Measurements from ENCODE around the gene SPOCK2.

Gene SPOCK2

GRCh38 chr10:72075376-72076115 is 12.8 kb downstream of the SPOCK2 start:
- no peak for FAIRE-seq
- DNase-seq (ENCODE audit: extremely low spot score, insufficient read length, low read depth) = no peak

GRCh38 chr10:72074574-72075375 is 13.6 kb downstream of the SPOCK2 start:
- FAIRE-seq (no peak), DNase-seq (ENCODE audit: extremely low spot score, insufficient read length, low read depth) (no peak)

GRCh38 chr10:72073708-72074573 is 14.4 kb downstream of the SPOCK2 start:
- FAIRE-seq (no peak), DNase-seq (ENCODE audit: extremely low spot score, insufficient read length, low read depth) (no peak)

GRCh38 chr10:72072639-72073038 is 15.7 kb downstream of the SPOCK2 start:
- no peak for FAIRE-seq

GRCh38 chr10:72072046-72072445 is 16.3 kb downstream of the SPOCK2 start:
- DNase-seq (ENCODE audit: extremely low spot score, insufficient read length, low read depth) (no peak), FAIRE-seq (no peak)

More at GRCh38 chr10:72072639-72073038, 15.7 kb downstream of the SPOCK2 start:
- DNase-seq (ENCODE audit: extremely low spot score, insufficient read length, low read depth) = no peak

GRCh38 chr10:72069751-72070526 is 18.4 kb downstream of the SPOCK2 start:
- FAIRE-seq = no peak
- DNase-seq (ENCODE audit: extremely low spot score, insufficient read length, low read depth) = no peak

- FAIRE-seq = no peak
- DNase-seq (ENCODE audit: extremely low spot score, insufficient read length, low read depth) = no peak
Measured at GRCh38 chr10:72068901-72069446, 19.4 kb downstream of the SPOCK2 start.

GRCh38 chr10:72068126-72068765 is 20.1 kb downstream of the SPOCK2 start:
- no peak for FAIRE-seq
- DNase-seq (ENCODE audit: extremely low spot score, insufficient read length, low read depth) = no peak

- FAIRE-seq = no peak
- no peak for DNase-seq (ENCODE audit: extremely low spot score, insufficient read length, low read depth)
Measured at GRCh38 chr10:72067463-72068125, 20.8 kb downstream of the SPOCK2 start.

- FAIRE-seq (no peak), DNase-seq (ENCODE audit: extremely low spot score, insufficient read length, low read depth) (no peak)
Measured at GRCh38 chr10:72066318-72067284, 21.8 kb downstream of the SPOCK2 start.

GRCh38 chr10:72065439-72066025 is 22.8 kb downstream of the SPOCK2 start:
- no peak for FAIRE-seq

GRCh38 chr10:72063703-72064391 is 24.5 kb downstream of the SPOCK2 start:
- FAIRE-seq = no peak
- no peak for DNase-seq (ENCODE audit: extremely low spot score, insufficient read length, low read depth)

More at GRCh38 chr10:72065439-72066025, 22.8 kb downstream of the SPOCK2 start:
- DNase-seq (ENCODE audit: extremely low spot score, insufficient read length, low read depth) = no peak

GRCh38 chr10:72062832-72063702 is 25.3 kb downstream of the SPOCK2 start:
- FAIRE-seq (no peak), DNase-seq (ENCODE audit: extremely low spot score, insufficient read length, low read depth) (no peak)

GRCh38 chr10:72062382-72062781 is 26.0 kb downstream of the SPOCK2 start:
- DNase-seq (ENCODE audit: extremely low spot score, insufficient read length, low read depth) (no peak), FAIRE-seq (no peak)

- FAIRE-seq = no peak
- no peak for DNase-seq (ENCODE audit: extremely low spot score, insufficient read length, low read depth)
Measured at GRCh38 chr10:72061930-72062329, 26.4 kb downstream of the SPOCK2 start.

Data from GM18507 (cell line).